Thoracic aorta (tissue), 2 donors: ENCODE data around the gene KNDC1. TPM values are rescaled to one million over a fixed set of nuclear protein-coding genes. Genes with fewer than 3 reads are reported as not detected.

Experiments
- ATAC-seq: fragments of 150-250 bp; one replicate; pipeline ENCODE4 v1.8.0; 2017; ENCODE audit warnings: low read depth; ENCODE audit not compliant: insufficient number of reproducible peaks, low FRiP score
- DNase-seq: peaks from one replicate; pipeline ENCODE4 v3.0.0-alpha.2; 2020; ENCODE audit warnings: low spot score
- H3K27ac ChIP-seq, 2 donors: fragments of 200-600 bp; sonication (generic); 1 replicate in 1 of 2; 2 replicates in 1 of 2; pipeline ENCODE4 v1.5.1; 2016; ENCODE audit warnings: mild to moderate bottlenecking in 2 of 2, moderate library complexity in 2 of 2
- H3K27me3 ChIP-seq: fragments of 200-600 bp; sonication (generic); replicated peaks from 2 replicates; pipeline ENCODE4 v1.6.0; 2016; ENCODE audit warnings: mild to moderate bottlenecking; ENCODE audit not compliant: insufficient read depth
- H3K36me3 ChIP-seq: fragments of 200-600 bp; sonication (generic); one replicate; pipeline ENCODE4 v1.5.1; 2016
- H3K4me1 ChIP-seq, 2 donors: fragments of 200-600 bp; sonication (generic); 1 replicate in 1 of 2; 2 replicates in 1 of 2; pipeline versions ENCODE4 v1.5.1 to v1.6.0; 2016; ENCODE audit warnings: low read depth in 2 of 2, mild to moderate bottlenecking in 1 of 2; ENCODE audit not compliant: control insufficient read depth in 1 of 2
- H3K4me3 ChIP-seq: fragments of 200-600 bp; sonication (generic); 2 replicates; pipeline ENCODE4 v1.5.1; 2016; ENCODE audit warnings: mild to moderate bottlenecking
- H3K9me3 ChIP-seq: fragments of 200-600 bp; sonication (generic); 2 replicates; pipeline ENCODE4 v1.5.1; 2016
- CTCF ChIP-seq: fragments of 200-600 bp; sonication (generic); IDR thresholded peaks from one replicate; pipeline ENCODE4 v1.5.1; 2019; ENCODE audit warnings: antibody characterized with exemption
- total RNA-seq, 2 donors: library from RNA; depleted of rRNA; stranded (reverse); fragments of >200 nt; gene quantifications; one replicate each; pipeline versions ENCODE4 v1.1.0 to v1.2.3, GENCODE V29; 2016

KNDC1 gene
- total RNA-seq, 2 donors from 2014 or later = 0.14 to 0.95 TPM

DNA sequence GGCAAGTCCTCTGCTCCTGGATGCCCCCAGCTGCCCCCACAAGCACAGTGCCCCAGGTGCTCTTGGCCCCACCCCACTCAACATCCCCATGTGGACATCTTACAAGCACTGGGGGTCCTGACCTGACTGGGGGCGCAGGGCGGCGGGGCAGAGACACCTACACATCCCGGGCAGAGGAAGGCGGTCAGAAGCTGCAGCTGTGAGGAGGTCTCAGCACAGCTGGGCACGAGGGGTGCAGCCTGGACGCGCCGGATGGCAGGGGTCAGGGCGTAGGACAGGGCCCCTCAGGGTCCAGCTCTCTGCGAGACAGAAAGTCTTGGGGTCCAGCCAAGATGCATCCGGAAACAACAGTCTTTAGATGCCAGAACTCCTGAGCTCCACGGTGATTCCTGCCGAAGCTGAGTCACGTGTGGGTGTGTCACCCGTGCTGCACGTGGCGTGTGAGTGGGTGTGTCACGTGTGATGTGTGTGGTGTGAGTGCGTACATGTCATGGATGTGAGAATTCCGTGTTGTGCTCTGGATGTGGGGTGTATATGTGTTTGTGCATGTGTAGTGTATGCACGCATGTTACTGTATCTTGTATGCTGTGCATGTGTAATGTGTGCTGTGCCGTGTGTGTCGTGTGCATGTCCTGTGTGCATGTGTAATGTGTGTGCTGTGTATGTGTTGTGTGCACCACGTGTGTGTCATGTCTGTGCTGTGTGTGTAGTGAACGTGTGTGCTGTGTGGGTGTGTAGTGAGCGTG is 82.8 kb downstream of the KNDC1 start:
- no peak overlapping the region for H3K27ac ChIP-seq
- DNase-seq = no peak
- ATAC-seq = no peak
- H3K4me3 ChIP-seq = no peak overlapping the region
- no peaks in the 10 kb centered on the region for H3K9me3 ChIP-seq
- no peaks in the 10 kb centered on the region for H3K36me3 ChIP-seq
- no peaks in the 10 kb centered on the region for H3K27me3 ChIP-seq
- no peak for TF ChIP-seq CTCF
- H3K4me1 ChIP-seq = peaks cover 0 to 7% of the 10 kb centered on the region in 2 donors

GRCh38 chr10:133243593-133243992 is 83.6 kb downstream of the KNDC1 start:
- H3K27me3 ChIP-seq = no peaks in the 10 kb centered on the region

DNA sequence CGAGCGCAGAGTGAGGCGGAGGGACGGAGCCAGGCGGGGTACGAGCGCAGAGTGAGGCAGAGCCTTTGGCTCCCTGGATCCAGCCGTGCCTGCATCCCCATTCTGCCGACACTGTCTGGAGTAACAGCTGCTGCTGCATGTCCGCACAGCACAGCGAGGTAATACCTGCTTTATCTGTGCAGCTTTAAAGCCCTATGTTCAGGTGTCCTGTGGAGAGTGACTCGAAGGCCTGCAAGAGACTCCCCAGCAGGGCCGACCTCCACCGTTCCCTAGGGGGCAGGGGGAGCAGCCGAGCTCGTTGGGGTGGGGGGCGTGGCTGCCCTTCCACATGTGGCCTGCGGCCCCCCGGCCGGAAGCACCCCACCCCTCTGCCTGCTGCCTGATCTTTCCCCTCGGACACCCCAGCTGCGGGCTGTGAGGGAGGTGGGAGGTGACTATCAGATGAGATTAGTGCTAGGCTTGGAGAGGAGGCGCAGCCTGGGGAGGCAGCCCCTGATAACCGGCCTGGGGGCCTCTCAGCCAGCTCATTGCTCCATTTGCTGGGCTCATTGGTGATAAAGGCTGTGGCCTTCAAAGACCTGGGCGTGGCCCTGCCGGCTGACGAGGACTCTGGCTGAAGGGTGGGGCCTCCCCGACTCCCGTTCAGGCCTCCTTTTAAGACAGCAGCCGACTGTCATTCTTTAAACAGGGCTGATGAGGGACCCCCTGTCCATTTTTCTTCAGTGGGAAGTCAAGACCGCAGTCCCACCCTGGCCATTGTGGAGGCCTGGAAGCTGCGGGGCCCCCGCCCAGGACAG is 85.6 kb downstream of the KNDC1 start:
- no peak overlapping the region for H3K27ac ChIP-seq
- H3K27me3 ChIP-seq = no peaks in the 10 kb centered on the region
- ATAC-seq (no peak), DNase-seq (no peak)
- no peak for TF ChIP-seq CTCF
- no peaks in the 10 kb centered on the region for H3K36me3 ChIP-seq
- H3K9me3 ChIP-seq = no peaks in the 10 kb centered on the region
- H3K4me3 ChIP-seq = no peak overlapping the region
- no peaks in the 10 kb centered on the region for H3K4me1 ChIP-seq

More at GRCh38 chr10:133243593-133243992, 83.6 kb downstream of the KNDC1 start:
- H3K4me3 ChIP-seq = no peak overlapping the region
- no peak for TF ChIP-seq CTCF
- ATAC-seq (no peak), DNase-seq (no peak)
- no peak overlapping the region for H3K27ac ChIP-seq
- no peaks in the 10 kb centered on the region for H3K4me1 ChIP-seq
- H3K36me3 ChIP-seq = no peaks in the 10 kb centered on the region
- no peaks in the 10 kb centered on the region for H3K9me3 ChIP-seq

- H3K27ac ChIP-seq = no peak overlapping the region
- no peaks in the 10 kb centered on the region for H3K4me1 ChIP-seq
- H3K4me3 ChIP-seq = no peak overlapping the region
- ATAC-seq (no peak), DNase-seq (no peak)
- no peaks in the 10 kb centered on the region for H3K27me3 ChIP-seq
- no peaks in the 10 kb centered on the region for H3K9me3 ChIP-seq
- TF ChIP-seq CTCF = no peak
- H3K36me3 ChIP-seq = no peaks in the 10 kb centered on the region
Observed at GRCh38 chr10:133246236-133246626, 86.2 kb downstream of the KNDC1 start.

- Histone ChIP-seq H3K36me3 (no peaks in the 10 kb centered on the region), H3K4me3 (no peak overlapping the region), H3K27ac (no peak overlapping the region), H3K9me3 (no peaks in the 10 kb centered on the region), H3K4me1 (no peaks in the 10 kb centered on the region), H3K27me3 (no peaks in the 10 kb centered on the region)
- DNase-seq (no peak), ATAC-seq (no peak)
- TF ChIP-seq CTCF = no peak
Observed at GRCh38 chr10:133247681-133248333, 87.8 kb downstream of the KNDC1 start.
